ENCODE data around the gene DCLRE1C. TPM values are rescaled to one million over a fixed set of nuclear protein-coding genes. Genes with fewer than 3 reads are reported as not detected.

The DCLRE1C gene
- total and polyA plus RNA-seq, 2 of the 8 experiments (the other 6 are each of a cell fraction or from before 2014, with no cell fraction given): 0.77 to 7.4 TPM

GRCh38 chr10:14891151-14891550 lies 62.7 kb downstream of the DCLRE1C start:
- H3K23me2 ChIP-seq (ENCODE audit: low read depth, low read length): no peaks in the 10 kb centered on the region
- H2AK5ac ChIP-seq (ENCODE audit: low read depth, low read length): no peak overlapping the region
- TF ChIP-seq CTCF (IDR thresholded peaks at IDR 0.05; ENCODE audit: control extremely low read depth in 1 of 3, insufficient read depth in 1 of 3, low read depth in 1 of 3, low read length in 3 of 3): no peak
- no peak for TF ChIP-seq RBBP5 (IDR thresholded peaks at IDR 0.05; ENCODE audit: borderline replicate concordance, low read depth, low read length)
- no peak for TF ChIP-seq CHD2 (IDR thresholded peaks at IDR 0.05; ENCODE audit: low read length)
- TF ChIP-seq SAP30 (IDR thresholded peaks at IDR 0.05; ENCODE audit: insufficient read depth, insufficient replicate concordance, low read length): no peak
- 79% methylated on average over 1 of the region's 1 CpG; no CpG with 5 or more reads in 1 of the 2 experiments for whole genome bisulfite sequencing, 2 experiments (ENCODE audit: extremely low coverage in 1 of 2, insufficient coverage in 1 of 2, insufficient read length in 1 of 2, insufficient replicate concordance in 2 of 2, low coverage in 1 of 2, low lambda C conversion rate in 2 of 2, missing lambda C conversion rate in 1 of 2)
- no peak overlapping the region for H3K4me3 ChIP-seq (ENCODE audit: extremely low read depth in 1 of 4, insufficient read depth in 2 of 4, low read depth in 3 of 4, low read length in 4 of 4)
- H2AFZ ChIP-seq (ENCODE audit: low read length): no peak overlapping the region
- no peak overlapping the region for H2BK12ac ChIP-seq (ENCODE audit: low read depth, low read length)
- no peaks in the 10 kb centered on the region for H3K4me1 ChIP-seq (replicated peaks in 1 of 4; ENCODE audit: control insufficient read depth in 3 of 4, insufficient read depth in 4 of 4, low read length in 3 of 4)
- peaks cover 7 to 17% of the 10 kb centered on the region in 2 experiments for H4K20me1 ChIP-seq (replicated peaks in 1 of 2; ENCODE audit: control insufficient read depth in 1 of 2, insufficient read depth in 2 of 2, low read length in 2 of 2)
- H3K4ac ChIP-seq (replicated peaks; ENCODE audit: insufficient read length, low read depth, low read length): no peak overlapping the region
- no peak overlapping the region for H4K91ac ChIP-seq (replicated peaks; ENCODE audit: insufficient read length, low read length)
- peaks cover 17% of the 10 kb centered on the region for H3K79me1 ChIP-seq (ENCODE audit: low read depth, low read length)
- H3K14ac ChIP-seq (ENCODE audit: insufficient read length): no peak overlapping the region
- no peak overlapping the region for H2BK20ac ChIP-seq (ENCODE audit: low read length)
- no peak overlapping the region for H4K5ac ChIP-seq (ENCODE audit: insufficient read length, low read depth, low read length)
- H3K18ac ChIP-seq (ENCODE audit: extremely low read depth, low read length): no peak overlapping the region
- no peak overlapping the region for H3K56ac ChIP-seq (replicated peaks; ENCODE audit: insufficient read length, low read depth, low read length)
- CTCF ChIA-PET (ENCODE audit: partially characterized antibody): interaction anchor here (1.8 kb wide), 1 partner anchor 10 kb away, joined by 5 read pairs; no protein-coding TSS in a partner anchor
- H3K27me3 ChIP-seq (replicated peaks in 1 of 4; ENCODE audit: control insufficient read depth in 3 of 4, extremely low read depth in 1 of 4, insufficient read depth in 3 of 4, low read length in 3 of 4): no peaks in the 10 kb centered on the region
- H3K27ac ChIP-seq (ENCODE audit: low read depth, low read length): no peak overlapping the region
- no peak overlapping the region for H4K8ac ChIP-seq (ENCODE audit: extremely low read depth, insufficient read depth, low read length)
- peaks cover 18 to 90% of the 10 kb centered on the region in 2 experiments for H3K79me2 ChIP-seq (ENCODE audit: control insufficient read depth in 1 of 2, insufficient read depth in 2 of 2, low read length in 2 of 2)
- no peak overlapping the region for H3K4me2 ChIP-seq (ENCODE audit: insufficient read depth in 1 of 2, low read depth in 2 of 2, low read length in 2 of 2)
- H2BK120ac ChIP-seq (replicated peaks; ENCODE audit: low read depth, low read length): no peak overlapping the region
- POLR2A ChIA-PET (ENCODE audit: partially characterized antibody): no interaction called here
- peaks cover under 1 to 8% (median 5%) of the 10 kb centered on the region in 4 experiments; a peak in 6 of 8 replicates for H3K36me3 ChIP-seq (ENCODE audit: control insufficient read depth in 2 of 4, insufficient read depth in 4 of 4, low read length in 3 of 4)
- no peak overlapping the region for H3K23ac ChIP-seq (ENCODE audit: insufficient read length)
- H3K9me3 ChIP-seq (ENCODE audit: insufficient read depth in 2 of 2, low read depth in 1 of 2, low read length in 1 of 2): no peaks in the 10 kb centered on the region
- DNase-seq (ENCODE audit: low read depth in 1 of 2, low spot score in 2 of 2): no peak
- H2BK15ac ChIP-seq (ENCODE audit: low read length): no peak overlapping the region
- no peak overlapping the region for H3K9ac ChIP-seq (replicated peaks in 1 of 4; ENCODE audit: extremely low read depth in 1 of 4, low read depth in 3 of 4, low read length in 3 of 4)
- FAIRE-seq: no peak
- H2BK5ac ChIP-seq (ENCODE audit: low read depth, low read length): no peak overlapping the region

Data from H1 (cell line).